Nephron (organoid): ENCODE measurements around the gene EME2.

ENCODE experiments used
- H3K27ac Mint-ChIP-seq, 3 experiments: 2 replicates each; pipeline ENCODE4 v1.8.0; 2020; ENCODE audit warnings: mixed read lengths in 3 of 3, mild to moderate bottlenecking in 2 of 3, moderate library complexity in 1 of 3
- H3K27me3 Mint-ChIP-seq: 2 replicates; pipeline ENCODE4 v1.8.0; 2021; ENCODE audit warnings: low read depth, mild to moderate bottlenecking, moderate library complexity, mixed read lengths
- H3K36me3 Mint-ChIP-seq: 2 replicates; pipeline ENCODE4 v1.8.0; 2020; ENCODE audit warnings: low read depth, mixed read lengths
- H3K4me1 Mint-ChIP-seq: 2 replicates; pipeline ENCODE4 v1.8.0; 2020; ENCODE audit warnings: mixed read lengths
- H3K4me3 Mint-ChIP-seq, 3 experiments: 2 replicates each; pipeline ENCODE4 v1.8.0; 2020; ENCODE audit warnings: mild to moderate bottlenecking in 3 of 3, mixed read lengths in 3 of 3, moderate library complexity in 2 of 3
- H3K9me3 Mint-ChIP-seq: 2 replicates; pipeline ENCODE4 v1.8.0; 2020; ENCODE audit warnings: mixed read lengths
- TF ChIP-seq, protein P1 (sequence below), 3 experiments: fragments of 200-600 bp; sonication (generic); IDR thresholded peaks; one replicate each; pipeline ENCODE4 v1.5.0; 2021; ENCODE audit warnings: antibody characterized with exemption in 3 of 3; ENCODE audit not compliant: unreplicated experiment in 3 of 3

Gene EME2, protein sequence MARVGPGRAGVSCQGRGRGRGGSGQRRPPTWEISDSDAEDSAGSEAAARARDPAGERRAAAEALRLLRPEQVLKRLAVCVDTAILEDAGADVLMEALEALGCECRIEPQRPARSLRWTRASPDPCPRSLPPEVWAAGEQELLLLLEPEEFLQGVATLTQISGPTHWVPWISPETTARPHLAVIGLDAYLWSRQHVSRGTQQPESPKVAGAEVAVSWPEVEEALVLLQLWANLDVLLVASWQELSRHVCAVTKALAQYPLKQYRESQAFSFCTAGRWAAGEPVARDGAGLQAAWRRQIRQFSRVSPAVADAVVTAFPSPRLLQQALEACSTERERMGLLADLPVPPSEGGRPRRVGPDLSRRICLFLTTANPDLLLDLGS

DNA sequence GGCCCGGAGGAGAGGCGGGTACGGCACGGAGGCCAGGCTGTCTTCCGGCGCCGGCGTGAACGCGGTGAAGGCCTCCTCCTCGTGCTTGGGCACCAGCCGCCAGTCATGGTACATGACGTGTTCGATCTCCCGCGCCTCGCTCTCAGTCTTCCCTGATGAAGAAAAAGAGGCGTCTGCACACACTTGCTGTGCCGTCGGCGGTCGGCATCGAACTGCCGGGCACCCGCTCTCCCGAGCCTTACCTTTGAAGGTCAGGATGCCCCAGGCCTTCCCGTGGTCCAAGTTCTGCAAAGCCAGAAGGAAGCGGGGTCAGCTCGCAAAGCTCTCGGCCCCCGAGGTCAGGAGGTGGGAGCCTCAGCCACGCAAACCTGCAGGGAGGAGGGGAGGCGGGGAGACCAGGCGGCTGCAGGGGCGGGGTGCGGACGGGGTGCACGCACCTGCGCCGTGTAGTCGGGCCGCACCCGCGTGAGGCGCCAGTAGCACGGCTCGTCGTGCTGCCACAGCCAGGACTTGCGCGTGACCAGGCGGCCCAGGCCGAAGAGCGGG, at the start of gene EME2:
TSS of gene EME2 (plus strand) at position 449 of the 546 bp plus-strand sequence. CDS start 418 bp downstream, outside the sequence.
- H3K36me3 Mint-ChIP-seq, result peaks cover 3% of the 10 kb centered on the region
- H3K4me1 Mint-ChIP-seq, result peaks cover 8% of the 10 kb centered on the region
- TF ChIP-seq, protein P1, sequence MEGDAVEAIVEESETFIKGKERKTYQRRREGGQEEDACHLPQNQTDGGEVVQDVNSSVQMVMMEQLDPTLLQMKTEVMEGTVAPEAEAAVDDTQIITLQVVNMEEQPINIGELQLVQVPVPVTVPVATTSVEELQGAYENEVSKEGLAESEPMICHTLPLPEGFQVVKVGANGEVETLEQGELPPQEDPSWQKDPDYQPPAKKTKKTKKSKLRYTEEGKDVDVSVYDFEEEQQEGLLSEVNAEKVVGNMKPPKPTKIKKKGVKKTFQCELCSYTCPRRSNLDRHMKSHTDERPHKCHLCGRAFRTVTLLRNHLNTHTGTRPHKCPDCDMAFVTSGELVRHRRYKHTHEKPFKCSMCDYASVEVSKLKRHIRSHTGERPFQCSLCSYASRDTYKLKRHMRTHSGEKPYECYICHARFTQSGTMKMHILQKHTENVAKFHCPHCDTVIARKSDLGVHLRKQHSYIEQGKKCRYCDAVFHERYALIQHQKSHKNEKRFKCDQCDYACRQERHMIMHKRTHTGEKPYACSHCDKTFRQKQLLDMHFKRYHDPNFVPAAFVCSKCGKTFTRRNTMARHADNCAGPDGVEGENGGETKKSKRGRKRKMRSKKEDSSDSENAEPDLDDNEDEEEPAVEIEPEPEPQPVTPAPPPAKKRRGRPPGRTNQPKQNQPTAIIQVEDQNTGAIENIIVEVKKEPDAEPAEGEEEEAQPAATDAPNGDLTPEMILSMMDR (IDR thresholded peaks at IDR 0.05; ENCODE audit: unreplicated experiment in 3 of 3), result no peak
- H3K27ac Mint-ChIP-seq, result peak within 1 kb of the TSS; percentile 67 to 87 (median 86)
- peak within 1 kb of the TSS; percentile 96 to 97 (median 97) for H3K4me3 Mint-ChIP-seq
- no peaks in the 10 kb centered on the region for H3K27me3 Mint-ChIP-seq
- no peaks in the 10 kb centered on the region for H3K9me3 Mint-ChIP-seq

DNA sequence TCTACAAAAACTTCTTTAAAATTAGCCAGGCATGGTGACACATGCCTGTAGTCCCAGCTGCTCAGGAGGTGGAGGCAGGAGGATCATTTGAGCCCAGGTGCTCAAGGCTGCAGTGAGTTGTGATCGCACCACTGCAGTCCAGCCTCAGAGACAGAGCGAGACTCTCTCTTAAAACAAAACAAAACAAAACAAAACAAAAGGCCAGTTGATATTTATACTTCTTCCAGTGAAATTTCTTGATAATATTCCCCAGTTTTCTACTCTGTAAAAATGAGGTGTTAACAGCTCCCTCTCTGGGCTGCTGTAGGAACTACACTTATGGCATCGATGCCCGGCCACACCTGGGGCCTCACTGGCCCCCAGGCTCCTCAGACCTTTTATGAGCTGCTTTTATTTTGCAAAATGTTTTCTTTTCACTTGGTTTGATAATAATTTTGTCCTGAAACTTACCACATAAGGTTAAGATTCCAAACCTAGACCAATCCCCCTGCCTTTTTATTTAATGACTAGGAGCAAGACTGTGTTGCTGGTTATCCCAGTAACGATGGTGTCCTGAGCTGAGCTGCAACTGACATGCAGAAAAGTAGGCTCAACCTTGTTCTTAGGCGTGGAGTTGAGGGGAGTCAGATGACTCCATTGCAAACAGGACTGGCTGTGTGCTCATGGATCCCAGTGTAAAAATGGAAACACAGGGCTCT, 49.0 kb upstream of the EME2 start:
- peaks cover 11% of the 10 kb centered on the region for H3K4me1 Mint-ChIP-seq
- no peaks in the 10 kb centered on the region for H3K9me3 Mint-ChIP-seq
- TF ChIP-seq, protein P1 (IDR thresholded peaks at IDR 0.05; ENCODE audit: unreplicated experiment in 3 of 3), result peak; percentile 70 to 77 (median 70)
- peaks cover 18% of the 10 kb centered on the region for H3K36me3 Mint-ChIP-seq
- peak overlapping the region in 2 of 3 experiments; percentile 26 to 33 for H3K27ac Mint-ChIP-seq
- no peaks in the 10 kb centered on the region for H3K27me3 Mint-ChIP-seq
- H3K4me3 Mint-ChIP-seq, result no peak overlapping the region

DNA sequence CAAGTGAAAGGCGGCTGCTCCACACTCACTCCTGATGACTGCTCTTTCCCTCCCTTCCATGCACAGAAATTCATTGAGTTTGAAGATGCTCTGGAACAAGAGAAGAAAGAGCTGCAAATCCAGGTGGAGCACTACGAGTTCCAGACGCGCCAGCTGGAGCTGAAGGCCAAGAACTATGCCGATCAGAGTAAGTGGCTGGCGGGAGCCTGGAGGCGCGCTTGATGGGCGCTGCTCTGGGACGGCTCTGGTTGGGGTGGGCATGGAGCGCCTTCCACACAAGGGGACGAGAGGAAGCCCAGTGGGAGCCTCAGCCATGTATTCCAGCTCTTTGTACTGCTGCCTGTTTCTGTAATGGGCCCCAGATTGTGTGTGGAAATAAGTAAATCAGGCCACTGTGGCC, 48.1 kb upstream of the EME2 start:
- peaks cover 11% of the 10 kb centered on the region for H3K4me1 Mint-ChIP-seq
- peaks cover 26% of the 10 kb centered on the region for H3K36me3 Mint-ChIP-seq

DNA sequence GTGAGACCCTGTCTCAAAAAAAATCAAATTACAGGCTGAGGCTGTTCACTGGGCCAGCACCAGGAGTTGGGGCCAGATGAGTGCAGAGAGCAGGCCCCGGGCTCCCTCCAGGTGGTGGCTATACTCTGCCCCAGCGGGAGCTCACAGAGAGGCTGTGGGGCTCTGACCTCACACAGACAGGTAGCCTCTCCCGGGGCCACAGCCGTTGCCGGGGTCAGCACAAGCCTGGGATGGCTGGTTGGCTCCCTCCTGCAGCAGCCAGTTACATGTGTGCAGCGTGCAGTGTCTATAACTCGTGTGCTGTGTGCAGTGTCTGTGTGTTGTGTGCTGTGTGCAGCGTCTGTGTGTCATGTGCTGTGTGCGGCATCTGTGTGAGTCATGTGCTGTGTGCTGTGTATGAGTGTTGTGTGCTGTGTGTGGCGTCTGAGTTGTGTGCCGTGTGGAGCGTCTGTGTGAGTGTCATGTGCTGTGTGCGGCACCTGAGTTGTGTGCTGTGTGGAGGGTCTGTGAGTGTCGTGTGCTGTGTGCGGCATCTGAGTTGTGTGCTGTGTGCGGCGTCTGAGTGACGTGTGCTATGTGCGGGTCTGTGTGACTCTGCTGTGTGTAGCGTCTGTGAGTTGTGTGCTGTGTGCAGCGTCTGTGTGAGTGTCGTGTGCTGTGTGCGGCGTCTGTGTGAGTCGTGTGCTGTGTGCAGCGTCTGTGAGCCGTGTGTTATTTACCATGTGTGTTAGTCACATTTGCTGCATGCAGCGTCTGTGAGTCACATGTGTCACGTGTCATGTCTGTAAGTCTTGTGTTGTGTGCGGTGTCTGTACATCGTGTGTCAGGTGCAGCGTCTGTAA, 45.7 kb upstream of the EME2 start:
- TF ChIP-seq, protein P1 (IDR thresholded peaks at IDR 0.05; ENCODE audit: unreplicated experiment in 3 of 3), result no peak
- Mint-ChIP-seq H3K27me3 (no peaks in the 10 kb centered on the region), H3K27ac (no peak overlapping the region), H3K4me1 (peaks cover 11% of the 10 kb centered on the region), H3K36me3 (peaks cover 24% of the 10 kb centered on the region), H3K4me3 (no peak overlapping the region), H3K9me3 (no peaks in the 10 kb centered on the region)

More for the DNA sequence above, 48.1 kb upstream of the EME2 start:
- H3K27me3 Mint-ChIP-seq, result no peaks in the 10 kb centered on the region
- H3K9me3 Mint-ChIP-seq, result no peaks in the 10 kb centered on the region
- H3K27ac Mint-ChIP-seq, result no peak overlapping the region
- TF ChIP-seq, protein P1 (IDR thresholded peaks at IDR 0.05; ENCODE audit: unreplicated experiment in 3 of 3), result no peak
- no peak overlapping the region for H3K4me3 Mint-ChIP-seq

DNA sequence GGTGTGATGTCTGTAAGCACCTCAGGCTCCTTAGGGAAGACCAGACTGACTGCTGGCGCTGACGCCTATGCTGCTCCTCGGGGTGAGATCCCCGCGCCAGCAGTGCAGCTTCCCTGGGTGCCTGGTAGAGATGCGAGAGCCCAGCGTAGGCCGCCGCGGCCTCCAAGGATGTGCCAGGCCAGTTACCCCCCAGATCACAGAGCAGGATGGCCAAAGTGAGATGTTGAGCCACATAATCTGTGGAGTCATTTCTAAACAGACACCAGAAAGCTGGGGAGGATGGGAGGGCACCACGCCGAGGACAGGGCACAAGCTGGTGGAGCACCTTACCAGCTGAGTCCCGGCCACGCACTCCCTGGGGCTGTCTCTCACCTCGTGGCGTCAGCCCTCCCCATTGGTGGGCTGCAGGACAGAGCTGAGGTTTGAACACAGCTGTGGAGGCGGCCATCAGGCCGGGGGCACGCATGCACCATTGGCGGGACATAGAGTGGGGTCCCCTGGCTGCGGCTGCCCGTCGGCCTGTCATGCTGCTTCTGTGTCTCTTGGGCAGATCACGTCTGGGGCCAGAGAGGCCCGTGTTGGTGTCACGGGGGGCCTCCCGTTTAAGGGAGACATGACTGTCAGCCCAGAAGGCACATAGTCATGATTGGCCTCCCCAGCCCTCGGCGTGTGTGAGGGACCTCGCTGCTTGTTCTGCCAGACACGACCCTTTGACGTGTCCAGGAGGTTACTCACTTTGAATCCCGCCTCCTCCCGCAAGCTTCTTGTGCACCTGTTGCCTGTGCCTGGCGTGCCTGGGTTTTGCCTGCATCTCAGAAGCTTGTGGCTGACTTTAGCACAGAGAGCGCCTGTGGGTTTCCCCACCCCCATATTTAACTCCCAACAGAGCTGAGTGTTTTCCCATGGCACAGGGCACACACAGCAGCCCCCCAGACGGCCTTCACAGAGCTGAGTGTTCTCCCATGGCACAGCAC, 44.7 kb upstream of the EME2 start:
- Mint-ChIP-seq H3K4me3 (no peak overlapping the region), H3K27me3 (no peaks in the 10 kb centered on the region), H3K9me3 (no peaks in the 10 kb centered on the region), H3K27ac (no peak overlapping the region), H3K4me1 (peaks cover 6% of the 10 kb centered on the region), H3K36me3 (peaks cover 31% of the 10 kb centered on the region)
- TF ChIP-seq, protein P1 (IDR thresholded peaks at IDR 0.05; ENCODE audit: unreplicated experiment in 3 of 3), result no peak
